Mesenchymal stem cell (in vitro differentiated cells and primary cell): Measurements from ENCODE around the gene DMD.

Experiments used
- DNase-seq: peaks from one replicate; pipeline ENCODE4 v3.0.0-alpha.2; 2013
- H2AFZ ChIP-seq: one replicate; pipeline ENCODE4 v1.6.1; 2013; ENCODE audit warnings: low read depth, mild to moderate bottlenecking, control low read depth, inconsistent platforms, low read length, moderate library complexity
- H2AK5ac ChIP-seq: 2 replicates; pipeline ENCODE4 v1.6.1; 2013; ENCODE audit warnings: low read length, moderate library complexity, mild to moderate bottlenecking, inconsistent platforms; ENCODE audit not compliant: severe bottlenecking
- H2BK120ac ChIP-seq: one replicate; pipeline ENCODE4 v1.6.1; 2013; ENCODE audit warnings: low read depth, mild to moderate bottlenecking, inconsistent platforms, low read length, moderate library complexity
- H2BK12ac ChIP-seq, 2 experiments: one replicate each; pipeline ENCODE4 v1.6.1; 2013; ENCODE audit warnings: inconsistent platforms in 2 of 2, low read length in 2 of 2, mild to moderate bottlenecking in 2 of 2, moderate library complexity in 2 of 2, control low read depth in 1 of 2
- H2BK15ac ChIP-seq: one replicate; pipeline ENCODE4 v1.6.1; 2013; ENCODE audit warnings: mild to moderate bottlenecking, low read depth, inconsistent platforms; ENCODE audit not compliant: poor library complexity, severe bottlenecking
- H2BK5ac ChIP-seq: 2 replicates; pipeline ENCODE4 v1.6.1; 2013; ENCODE audit warnings: low read depth, mild to moderate bottlenecking, low read length, control low read depth, inconsistent platforms; ENCODE audit not compliant: poor library complexity, severe bottlenecking
- H3K14ac ChIP-seq, 2 experiments: one replicate each; pipeline ENCODE4 v1.6.1; 2013; ENCODE audit warnings: inconsistent platforms in 2 of 2, low read length in 2 of 2, control low read depth in 1 of 2, mild to moderate bottlenecking in 1 of 2, moderate library complexity in 1 of 2
- H3K18ac ChIP-seq, 2 experiments: one replicate each; pipeline ENCODE4 v1.6.1; 2013; ENCODE audit warnings: inconsistent platforms in 2 of 2, low read length in 2 of 2, control low read depth in 1 of 2, low read depth in 1 of 2, mild to moderate bottlenecking in 1 of 2
- H3K23ac ChIP-seq, 2 experiments: one replicate each; pipeline ENCODE4 v1.6.1; 2013; ENCODE audit warnings: inconsistent platforms in 2 of 2, low read length in 2 of 2, mild to moderate bottlenecking in 2 of 2, moderate library complexity in 2 of 2, control low read depth in 1 of 2
- H3K27ac ChIP-seq: 2 replicates; pipeline ENCODE4 v1.5.1; 2013; ENCODE audit warnings: mild to moderate bottlenecking, moderate library complexity, low read length, control low read depth, inconsistent platforms; ENCODE audit not compliant: poor library complexity, severe bottlenecking
- H3K27me3 ChIP-seq, 2 experiments: 2 replicates each; pipeline versions ENCODE4 v1.6.1 to v1.7.0; 2013; ENCODE audit warnings: low read length in 2 of 2, mild to moderate bottlenecking in 2 of 2, moderate library complexity in 2 of 2, control low read depth in 1 of 2, inconsistent platforms in 1 of 2; ENCODE audit not compliant: control insufficient read depth in 1 of 2, insufficient read depth in 1 of 2
- H3K36me3 ChIP-seq, 2 experiments: 2 replicates each; pipeline versions ENCODE4 v1.6.1 to v1.7.0; 2013; ENCODE audit warnings: low read length in 2 of 2, control low read depth in 1 of 2, inconsistent platforms in 1 of 2, low read depth in 1 of 2, mild to moderate bottlenecking in 1 of 2; ENCODE audit not compliant: insufficient read depth in 2 of 2, control insufficient read depth in 1 of 2
- H3K4ac ChIP-seq, 2 experiments: one replicate each; pipeline ENCODE4 v1.6.1; 2013; ENCODE audit warnings: inconsistent platforms in 2 of 2, low read length in 2 of 2, mild to moderate bottlenecking in 2 of 2, moderate library complexity in 2 of 2, control low read depth in 1 of 2, low read depth in 1 of 2
- H3K4me1 ChIP-seq: 2 replicates; pipeline ENCODE4 v1.6.1; 2013; ENCODE audit warnings: low read depth, low read length, control low read depth; ENCODE audit not compliant: control insufficient read depth, insufficient read depth
- H3K4me2 ChIP-seq: 2 replicates; pipeline ENCODE4 v1.6.1; 2013; ENCODE audit warnings: low read length, mild to moderate bottlenecking, inconsistent platforms; ENCODE audit not compliant: poor library complexity, severe bottlenecking
- H3K4me3 ChIP-seq, 2 experiments: 2 replicates each; pipeline versions ENCODE4 v1.5.1 to v1.7.0; 2013; ENCODE audit warnings: low read length in 2 of 2, mild to moderate bottlenecking in 2 of 2, control low read depth in 1 of 2, low read depth in 1 of 2; ENCODE audit not compliant: insufficient read depth in 1 of 2
- H3K79me1 ChIP-seq: replicated peaks from 2 replicates; pipeline ENCODE4 v1.6.1; 2013; ENCODE audit warnings: mild to moderate bottlenecking, control low read depth, low read length, inconsistent platforms; ENCODE audit not compliant: poor library complexity, severe bottlenecking
- H3K9ac ChIP-seq: 2 replicates; pipeline ENCODE4 v1.7.0; 2013; ENCODE audit warnings: mild to moderate bottlenecking, low read length, moderate library complexity
- H3K9me3 ChIP-seq: 2 replicates; pipeline ENCODE4 v1.7.0; 2013; ENCODE audit warnings: mild to moderate bottlenecking, low read length; ENCODE audit not compliant: control insufficient read depth
- H4K8ac ChIP-seq: one replicate; pipeline ENCODE4 v1.6.1; 2013; ENCODE audit warnings: inconsistent platforms, mild to moderate bottlenecking, low read length, moderate library complexity
- H4K91ac ChIP-seq: one replicate; pipeline ENCODE4 v1.6.1; 2013; ENCODE audit warnings: mild to moderate bottlenecking, low read length, inconsistent platforms
- WGBS: methylation state at CpG from one replicate; pipeline ENCODE4 v1.1.7; 2013; ENCODE audit warnings: mixed read lengths; 5-methylcytosine and 5-hydroxymethylcytosine counted together

Gene DMD

GRCh38 chrX:32571579-32571978 lies 639.8 kb downstream of the DMD start:
- H3K27me3 ChIP-seq: no peaks in the 10 kb centered on the region
- no peaks in the 10 kb centered on the region for H3K4me1 ChIP-seq
- H3K9me3 ChIP-seq: no peaks in the 10 kb centered on the region
- no peak overlapping the region for H3K9ac ChIP-seq
- no peak overlapping the region for H4K8ac ChIP-seq
- H3K79me1 ChIP-seq: no peaks in the 10 kb centered on the region
- no peak overlapping the region for H3K14ac ChIP-seq
- H3K4ac ChIP-seq: no peak overlapping the region
- H3K36me3 ChIP-seq: no peaks in the 10 kb centered on the region
- H3K18ac ChIP-seq: no peak overlapping the region
- H2AK5ac ChIP-seq: no peak overlapping the region
- H4K91ac ChIP-seq: no peak overlapping the region
- no peak overlapping the region for H2BK12ac ChIP-seq
- DNase-seq: no peak
- H2BK5ac ChIP-seq: no peak overlapping the region
- H3K4me3 ChIP-seq: no peak overlapping the region
- no peak overlapping the region for H2AFZ ChIP-seq
- no peak overlapping the region for H2BK15ac ChIP-seq
- no peak overlapping the region for H3K23ac ChIP-seq
- no peak overlapping the region for H3K27ac ChIP-seq
- H3K4me2 ChIP-seq: no peak overlapping the region
- WGBS: 56% methylated on average over 2 of the region's 2 CpGs
- H2BK120ac ChIP-seq: no peak overlapping the region

GRCh38 chrX:32562261-32562660 lies 649.1 kb downstream of the DMD start:
- WGBS: no CpG with 5 or more reads among the region's 4 CpGs
- no peak overlapping the region for H3K27ac ChIP-seq
- H4K8ac ChIP-seq: no peak overlapping the region
- no peak overlapping the region for H3K23ac ChIP-seq
- no peak overlapping the region for H2BK12ac ChIP-seq
- no peak overlapping the region for H3K9ac ChIP-seq
- H3K79me1 ChIP-seq: no peaks in the 10 kb centered on the region
- H2AFZ ChIP-seq: no peak overlapping the region
- no peaks in the 10 kb centered on the region for H3K36me3 ChIP-seq
- DNase-seq: no peak
- no peak overlapping the region for H3K4ac ChIP-seq
- H2AK5ac ChIP-seq: no peak overlapping the region
- no peak overlapping the region for H4K91ac ChIP-seq
- no peaks in the 10 kb centered on the region for H3K9me3 ChIP-seq
- no peak overlapping the region for H3K14ac ChIP-seq
- no peak overlapping the region for H2BK5ac ChIP-seq
- no peak overlapping the region for H3K4me2 ChIP-seq
- no peaks in the 10 kb centered on the region for H3K27me3 ChIP-seq
- H2BK120ac ChIP-seq: no peak overlapping the region
- H3K4me1 ChIP-seq: no peaks in the 10 kb centered on the region
- H3K4me3 ChIP-seq: no peak overlapping the region
- no peak overlapping the region for H2BK15ac ChIP-seq
- H3K18ac ChIP-seq: no peak overlapping the region

- H3K9me3 ChIP-seq: no peaks in the 10 kb centered on the region
- H2BK12ac ChIP-seq: no peak overlapping the region
- 86% methylated on average over 1 of the region's 1 CpG for WGBS
- H3K4me2 ChIP-seq: no peak overlapping the region
- no peak overlapping the region for H2BK120ac ChIP-seq
- H2AK5ac ChIP-seq: no peak overlapping the region
- no peak for DNase-seq
- H3K79me1 ChIP-seq: no peaks in the 10 kb centered on the region
- no peaks in the 10 kb centered on the region for H3K4me1 ChIP-seq
- H3K27ac ChIP-seq: no peak overlapping the region
- no peak overlapping the region for H4K8ac ChIP-seq
- H2AFZ ChIP-seq: no peak overlapping the region
- no peak overlapping the region for H3K18ac ChIP-seq
- H2BK15ac ChIP-seq: no peak overlapping the region
- H3K27me3 ChIP-seq: no peaks in the 10 kb centered on the region
- no peak overlapping the region for H3K23ac ChIP-seq
- no peak overlapping the region for H4K91ac ChIP-seq
- no peak overlapping the region for H3K4me3 ChIP-seq
- H3K4ac ChIP-seq: no peak overlapping the region
- H3K9ac ChIP-seq: no peak overlapping the region
- H3K14ac ChIP-seq: no peak overlapping the region
- no peak overlapping the region for H2BK5ac ChIP-seq
- H3K36me3 ChIP-seq: no peaks in the 10 kb centered on the region
Measured at GRCh38 chrX:32545101-32545500, 666.2 kb downstream of the DMD start.

- Histone ChIP-seq H3K4ac (no peak overlapping the region), H3K4me3 (no peak overlapping the region), H2BK120ac (no peak overlapping the region), H4K91ac (no peak overlapping the region), H2AFZ (no peak overlapping the region), H3K36me3 (no peaks in the 10 kb centered on the region), H3K79me1 (no peaks in the 10 kb centered on the region), H2BK5ac (no peak overlapping the region), H2BK12ac (no peak overlapping the region), H3K9ac (no peak overlapping the region), H3K9me3 (no peaks in the 10 kb centered on the region), H3K4me1 (no peaks in the 10 kb centered on the region), H3K4me2 (no peak overlapping the region), H4K8ac (no peak overlapping the region), H3K27me3 (no peaks in the 10 kb centered on the region), H3K27ac (no peak overlapping the region), H3K14ac (no peak overlapping the region), H2BK15ac (no peak overlapping the region), H2AK5ac (no peak overlapping the region), H3K23ac (no peak overlapping the region), H3K18ac (no peak overlapping the region)
- DNase-seq: no peak
- 88% methylated on average over 7 of the region's 8 CpGs for WGBS
Measured at GRCh38 chrX:32538554-32538953, 672.8 kb downstream of the DMD start.
